Measurements from ENCODE around the gene CGB8. TPM values are rescaled to one million over a fixed set of nuclear protein-coding genes. Genes with fewer than 3 reads are reported as not detected.

Gene CGB8
- total and polyA plus RNA-seq, 10 of the 15 experiments (the other 5 are each of a cell fraction or from before 2014, with no cell fraction given), result not detected

DNA sequence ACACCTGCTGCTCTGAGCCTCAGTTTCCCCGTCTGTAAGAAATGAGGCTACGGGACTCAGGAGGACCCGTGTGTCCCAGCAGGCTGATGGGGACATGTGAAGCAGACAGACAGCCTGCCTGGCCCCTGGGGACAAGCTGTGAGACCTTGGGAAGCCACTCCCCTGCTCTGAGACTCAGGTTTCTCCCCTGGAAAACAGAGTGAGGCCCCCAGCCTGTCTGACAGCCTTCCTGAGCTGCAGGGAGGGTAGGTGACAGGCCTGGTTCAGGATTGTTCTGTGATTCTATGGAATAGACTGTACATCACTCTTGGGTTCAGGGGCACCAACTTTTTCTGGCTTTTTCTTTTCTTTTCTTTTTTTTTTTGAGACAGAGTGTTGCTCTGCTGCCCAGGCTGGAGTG lies 18.6 kb upstream of the CGB8 start:
- Histone ChIP-seq H2AFZ (ENCODE audit: control insufficient read depth, low read depth, low read length) (no peak overlapping the region), H3K4me1 (ENCODE audit: control insufficient read depth, insufficient read depth, low read length) (no peaks in the 10 kb centered on the region), H3K9me3 (replicated peaks; ENCODE audit: control insufficient read depth, insufficient read depth, low read length) (no peaks in the 10 kb centered on the region; the same call in 2 of the 3 replicates), H3K36me3 (ENCODE audit: control insufficient read depth in 2 of 2, insufficient read depth in 2 of 2, low read length in 1 of 2) (no peaks in the 10 kb centered on the region), H3K4me3 (no peak overlapping the region), H3K27me3 (replicated peaks in 1 of 2; ENCODE audit: control insufficient read depth in 2 of 2, insufficient read depth in 2 of 2, low read length in 1 of 2) (peaks cover 2 to 3% of the 10 kb centered on the region in 2 experiments), H3K27ac (ENCODE audit: control insufficient read depth, insufficient read depth) (no peak overlapping the region), H3K79me2 (ENCODE audit: control insufficient read depth, insufficient read depth, low read length) (no peaks in the 10 kb centered on the region), H4K20me1 (ENCODE audit: control insufficient read depth, insufficient read depth) (no peaks in the 10 kb centered on the region), H3K9ac (ENCODE audit: control insufficient read depth, insufficient read depth, low read length) (no peak overlapping the region), H3K4me2 (ENCODE audit: control insufficient read depth, insufficient read depth) (no peak overlapping the region)
- FAIRE-seq (no peak), ATAC-seq (no peak), DNase-seq (ENCODE audit: low read depth, low spot score) (no peak)
- CTCF ChIA-PET, result no interaction called here
- POLR2A ChIA-PET, result no interaction called here
- in situ Hi-C loops (cut with MboI), result no loop called here
- TF ChIP-seq CHD1 (IDR thresholded peaks at IDR 0.05; ENCODE audit: low read depth, low read length) (no peak), SRF (IDR thresholded peaks at IDR 0.05; ENCODE audit: low read depth in 2 of 2, low read length in 2 of 2) (no peak), NFXL1 (IDR thresholded peaks at IDR 0.05; ENCODE audit: borderline replicate concordance) (no peak), BHLHE40 (IDR thresholded peaks at IDR 0.05; ENCODE audit: borderline replicate concordance in 1 of 2, low read depth in 2 of 2, low read length in 1 of 2) (no peak), ZNF24 (IDR thresholded peaks at IDR 0.05) (no peak), POLR2AphosphoS2 (IDR thresholded peaks at IDR 0.05; ENCODE audit: low read depth, low read length) (no peak)
- TF ChIP-seq, protein P1, sequence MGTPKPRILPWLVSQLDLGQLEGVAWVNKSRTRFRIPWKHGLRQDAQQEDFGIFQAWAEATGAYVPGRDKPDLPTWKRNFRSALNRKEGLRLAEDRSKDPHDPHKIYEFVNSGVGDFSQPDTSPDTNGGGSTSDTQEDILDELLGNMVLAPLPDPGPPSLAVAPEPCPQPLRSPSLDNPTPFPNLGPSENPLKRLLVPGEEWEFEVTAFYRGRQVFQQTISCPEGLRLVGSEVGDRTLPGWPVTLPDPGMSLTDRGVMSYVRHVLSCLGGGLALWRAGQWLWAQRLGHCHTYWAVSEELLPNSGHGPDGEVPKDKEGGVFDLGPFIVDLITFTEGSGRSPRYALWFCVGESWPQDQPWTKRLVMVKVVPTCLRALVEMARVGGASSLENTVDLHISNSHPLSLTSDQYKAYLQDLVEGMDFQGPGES (IDR thresholded peaks at IDR 0.05), result no peak
- WGBS (ENCODE audit: insufficient coverage, insufficient replicate concordance, low lambda C conversion rate, missing lambda C conversion rate), result 30% methylated on average over 3 of the region's 3 CpGs
- SMC1A ChIA-PET (ENCODE audit: uncharacterized antibody, unreplicated experiment), result interaction anchor here (0.9 kb wide), 1 partner anchor 156 kb away, joined by 3 read pairs; no protein-coding TSS in a partner anchor
- BruUV-seq (replicated peaks), result no TSS peak
- RAD21 ChIA-PET (ENCODE audit: unreplicated experiment), result no interaction called here
- intact Hi-C loops (cut with micrococcal nuclease; ENCODE audit: unreplicated experiment), result no loop called here

Data from GM12878 (cell line).